Ecto neural progenitor cell (in vitro differentiated cells): ENCODE data around the gene KIAA1614.
"Not testable (repeated sequence)": the region's sequence is repeated elsewhere in the genome, so short reads cannot be mapped to it uniquely, and the experiment has no call there.

ENCODE experiments used
- DNase-seq: peaks from one replicate; pipeline ENCODE4 v3.0.0-alpha.2; 2018; ENCODE audit warnings: low spot score

KIAA1614 gene

GRCh38 chr1:180961622-180962021 lies 48.9 kb downstream of the KIAA1614 start:
- DNase-seq: no peak

GRCh38 chr1:180962178-180962577 lies 49.5 kb downstream of the KIAA1614 start:
- no peak for DNase-seq

- no peak for DNase-seq
These were observed 51.4 kb downstream of the KIAA1614 start for GRCh38 chr1:180964056-180964455.

GRCh38 chr1:180964595-180964994 lies 51.9 kb downstream of the KIAA1614 start:
- no peak for DNase-seq

- no peak for DNase-seq
These were observed 53.6 kb downstream of the KIAA1614 start for GRCh38 chr1:180966312-180966711.

GRCh38 chr1:180966744-180967536 lies 54.2 kb downstream of the KIAA1614 start:
- no peak for DNase-seq

- no peak for DNase-seq
These were observed 54.9 kb downstream of the KIAA1614 start for GRCh38 chr1:180967558-180967957.

GRCh38 chr1:180968834-180969233 lies 56.1 kb downstream of the KIAA1614 start:
- not testable (repeated sequence) for DNase-seq

GRCh38 chr1:180969434-180969833 lies 56.7 kb downstream of the KIAA1614 start:
- DNase-seq: no peak

GRCh38 chr1:180970333-180971079 lies 57.8 kb downstream of the KIAA1614 start:
- DNase-seq: no peak

GRCh38 chr1:180971273-180971997 lies 58.7 kb downstream of the KIAA1614 start:
- no peak for DNase-seq

- no peak for DNase-seq
These were observed 60.7 kb downstream of the KIAA1614 start for GRCh38 chr1:180973369-180973768.

- DNase-seq: no peak
These were observed 61.5 kb downstream of the KIAA1614 start for GRCh38 chr1:180974236-180974635.

- no peak for DNase-seq
These were observed 62.9 kb downstream of the KIAA1614 start for GRCh38 chr1:180975551-180975950.

- DNase-seq: no peak
These were observed 63.5 kb downstream of the KIAA1614 start for GRCh38 chr1:180976191-180976590.

- no peak for DNase-seq
These were observed 64.1 kb downstream of the KIAA1614 start for GRCh38 chr1:180976732-180977357.

- DNase-seq: no peak
These were observed 69.1 kb downstream of the KIAA1614 start for GRCh38 chr1:180981596-180982387.

GRCh38 chr1:180982422-180982821 lies 69.7 kb downstream of the KIAA1614 start:
- DNase-seq: no peak

- no peak for DNase-seq
These were observed 75.6 kb downstream of the KIAA1614 start for GRCh38 chr1:180988253-180988752.

- no peak for DNase-seq
These were observed 81.6 kb downstream of the KIAA1614 start for GRCh38 chr1:180994262-180994661.

- DNase-seq: no peak
These were observed 85.3 kb downstream of the KIAA1614 start for GRCh38 chr1:180997843-180998504.
